Ectodermal cell (in vitro differentiated cells): Measurements from ENCODE around the gene GP5.

ENCODE experiments used
- H3K27ac ChIP-seq: 2 replicates; pipeline ENCODE4 v1.7.0; 2013; ENCODE audit warnings: mild to moderate bottlenecking, low read depth, low read length; ENCODE audit not compliant: insufficient read depth, poor library complexity, severe bottlenecking
- H3K27me3 ChIP-seq: 2 replicates; pipeline ENCODE4 v1.7.0; 2013; ENCODE audit warnings: mild to moderate bottlenecking, low read length; ENCODE audit not compliant: insufficient read depth, control insufficient read depth, poor library complexity, severe bottlenecking
- H3K36me3 ChIP-seq: one replicate; pipeline ENCODE4 v1.7.0; 2013; ENCODE audit warnings: low read length; ENCODE audit not compliant: control insufficient read depth, insufficient read depth
- H3K4me1 ChIP-seq: one replicate; pipeline ENCODE4 v1.7.0; 2013; ENCODE audit warnings: low read length; ENCODE audit not compliant: control insufficient read depth, insufficient read depth
- H3K4me3 ChIP-seq: 2 replicates; pipeline ENCODE4 v1.7.0; 2013; ENCODE audit warnings: low read depth, low read length, control low read depth; ENCODE audit not compliant: insufficient read depth
- H3K9me3 ChIP-seq: 2 replicates; pipeline ENCODE4 v1.7.0; 2013; ENCODE audit warnings: mild to moderate bottlenecking, low read length, moderate library complexity; ENCODE audit not compliant: control insufficient read depth
- WGBS, 2 experiments: methylation state at CpG; one replicate each; pipeline ENCODE4 v1.1.7; 2013; ENCODE audit warnings: missing lambda C conversion rate in 2 of 2; 5-methylcytosine and 5-hydroxymethylcytosine counted together

Gene GP5

GRCh38 chr3:194425399-194425798 is 26.3 kb upstream of the GP5 start:
- Histone ChIP-seq H3K4me3 (no peak overlapping the region), H3K27ac (no peak overlapping the region), H3K4me1 (no peaks in the 10 kb centered on the region), H3K36me3 (peaks cover 23% of the 10 kb centered on the region), H3K27me3 (no peaks in the 10 kb centered on the region), H3K9me3 (no peaks in the 10 kb centered on the region)
- 93% methylated on average over 3 of the region's 4 CpGs for WGBS, 2 experiments

- Histone ChIP-seq H3K27me3 (no peaks in the 10 kb centered on the region), H3K27ac (no peak overlapping the region), H3K4me1 (no peaks in the 10 kb centered on the region), H3K4me3 (no peak overlapping the region), H3K36me3 (peaks cover 23% of the 10 kb centered on the region), H3K9me3 (no peaks in the 10 kb centered on the region)
- 93 to 97% methylated on average over 7 of the region's 7 CpGs for WGBS, 2 experiments
These were observed 25.9 kb upstream of the GP5 start for GRCh38 chr3:194424953-194425352.

- no peaks in the 10 kb centered on the region for H3K4me1 ChIP-seq
- 100% methylated on average over 1 of the region's 1 CpG for WGBS, 2 experiments
- H3K4me3 ChIP-seq, result no peak overlapping the region
- H3K36me3 ChIP-seq, result peaks cover 20% of the 10 kb centered on the region
- H3K27me3 ChIP-seq, result no peaks in the 10 kb centered on the region
- H3K27ac ChIP-seq, result no peak overlapping the region
- H3K9me3 ChIP-seq, result no peaks in the 10 kb centered on the region
These were observed 25.3 kb upstream of the GP5 start for GRCh38 chr3:194424373-194424772.

GRCh38 chr3:194423317-194423716 is 24.3 kb upstream of the GP5 start:
- Histone ChIP-seq H3K36me3 (peaks cover 20% of the 10 kb centered on the region), H3K27ac (no peak overlapping the region), H3K9me3 (no peaks in the 10 kb centered on the region), H3K27me3 (no peaks in the 10 kb centered on the region), H3K4me1 (no peaks in the 10 kb centered on the region), H3K4me3 (no peak overlapping the region)
- 99 to 100% methylated on average over 1 to 2 of the region's 3 CpGs for WGBS, 2 experiments

GRCh38 chr3:194422188-194422587 is 23.1 kb upstream of the GP5 start:
- H3K4me1 ChIP-seq, result no peaks in the 10 kb centered on the region
- H3K4me3 ChIP-seq, result no peak overlapping the region
- peaks cover 20% of the 10 kb centered on the region for H3K36me3 ChIP-seq
- H3K27ac ChIP-seq, result no peak overlapping the region
- no peaks in the 10 kb centered on the region for H3K27me3 ChIP-seq
- H3K9me3 ChIP-seq, result no peaks in the 10 kb centered on the region

- H3K27ac ChIP-seq, result no peak overlapping the region
- WGBS, 2 experiments, result 96 to 100% methylated on average over 2 of the region's 2 CpGs
- peaks cover 15% of the 10 kb centered on the region for H3K36me3 ChIP-seq
- H3K4me1 ChIP-seq, result no peaks in the 10 kb centered on the region
- H3K9me3 ChIP-seq, result no peaks in the 10 kb centered on the region
- H3K4me3 ChIP-seq, result no peak overlapping the region
- H3K27me3 ChIP-seq, result no peaks in the 10 kb centered on the region
These were observed 19.6 kb upstream of the GP5 start for GRCh38 chr3:194418671-194419070.

- Histone ChIP-seq H3K27me3 (no peaks in the 10 kb centered on the region), H3K4me1 (peaks cover 5% of the 10 kb centered on the region), H3K27ac (no peak overlapping the region), H3K36me3 (peaks cover 4% of the 10 kb centered on the region), H3K9me3 (no peaks in the 10 kb centered on the region), H3K4me3 (no peak overlapping the region)
- 86 to 92% methylated on average over 7 of the region's 7 CpGs for WGBS, 2 experiments
These were observed 8.4 kb upstream of the GP5 start for GRCh38 chr3:194407423-194407822.

- H3K36me3 ChIP-seq, result peaks cover 4% of the 10 kb centered on the region
- WGBS, 2 experiments, result 87 to 94% methylated on average over 2 of the region's 2 CpGs
These were observed 6.7 kb upstream of the GP5 start for GRCh38 chr3:194405766-194406165.

GRCh38 chr3:194404365-194405140 is 5.5 kb upstream of the GP5 start:
- Histone ChIP-seq H3K27me3 (peaks cover 4% of the 10 kb centered on the region), H3K27ac (no peak overlapping the region), H3K36me3 (peaks cover 4% of the 10 kb centered on the region), H3K4me3 (no peak overlapping the region), H3K4me1 (peaks cover 5% of the 10 kb centered on the region), H3K9me3 (no peaks in the 10 kb centered on the region)
- 68 to 75% methylated on average over 10 of the region's 10 CpGs for WGBS, 2 experiments

More at GRCh38 chr3:194405766-194406165, 6.7 kb upstream of the GP5 start:
- H3K9me3 ChIP-seq, result no peaks in the 10 kb centered on the region
- H3K4me1 ChIP-seq, result peaks cover 5% of the 10 kb centered on the region
- no peak overlapping the region for H3K27ac ChIP-seq
- H3K4me3 ChIP-seq, result no peak overlapping the region
- no peaks in the 10 kb centered on the region for H3K27me3 ChIP-seq

GRCh38 chr3:194401868-194402329 is 2.8 kb upstream of the GP5 start:
- Histone ChIP-seq H3K36me3 (peaks cover 4% of the 10 kb centered on the region), H3K27me3 (peaks cover 31% of the 10 kb centered on the region), H3K9me3 (no peaks in the 10 kb centered on the region), H3K4me1 (peaks cover 9% of the 10 kb centered on the region), H3K27ac (no peak overlapping the region), H3K4me3 (no peak overlapping the region)
- 80 to 84% methylated on average over 8 of the region's 8 CpGs for WGBS, 2 experiments
